ENCODE data around the gene CDNF. TPM values are rescaled to one million over a fixed set of nuclear protein-coding genes. Genes with fewer than 3 reads are reported as not detected.

Gene CDNF
- total and polyA plus RNA-seq, 12 donors = 0.74 to 6.3 (median 4.1) TPM

GRCh38 chr10:14815681-14816080 lies 22.2 kb downstream of the CDNF start:
- no peak for DNase-seq
- no peaks in the 10 kb centered on the region for H3K27me3 ChIP-seq
- H3K9me3 ChIP-seq = no peaks in the 10 kb centered on the region
- no peak overlapping the region for H3K4me3 ChIP-seq
- no peak overlapping the region for H3K27ac ChIP-seq
- no peak for ATAC-seq
- 91 to 95% methylated on average over 6 of the region's 6 CpGs for WGBS, 2 donors
- no peaks in the 10 kb centered on the region for H3K36me3 ChIP-seq
- peaks cover 0 to 6% (median 0%) of the 10 kb centered on the region in 9 donors for H3K4me1 ChIP-seq
- TF ChIP-seq, protein P1, sequence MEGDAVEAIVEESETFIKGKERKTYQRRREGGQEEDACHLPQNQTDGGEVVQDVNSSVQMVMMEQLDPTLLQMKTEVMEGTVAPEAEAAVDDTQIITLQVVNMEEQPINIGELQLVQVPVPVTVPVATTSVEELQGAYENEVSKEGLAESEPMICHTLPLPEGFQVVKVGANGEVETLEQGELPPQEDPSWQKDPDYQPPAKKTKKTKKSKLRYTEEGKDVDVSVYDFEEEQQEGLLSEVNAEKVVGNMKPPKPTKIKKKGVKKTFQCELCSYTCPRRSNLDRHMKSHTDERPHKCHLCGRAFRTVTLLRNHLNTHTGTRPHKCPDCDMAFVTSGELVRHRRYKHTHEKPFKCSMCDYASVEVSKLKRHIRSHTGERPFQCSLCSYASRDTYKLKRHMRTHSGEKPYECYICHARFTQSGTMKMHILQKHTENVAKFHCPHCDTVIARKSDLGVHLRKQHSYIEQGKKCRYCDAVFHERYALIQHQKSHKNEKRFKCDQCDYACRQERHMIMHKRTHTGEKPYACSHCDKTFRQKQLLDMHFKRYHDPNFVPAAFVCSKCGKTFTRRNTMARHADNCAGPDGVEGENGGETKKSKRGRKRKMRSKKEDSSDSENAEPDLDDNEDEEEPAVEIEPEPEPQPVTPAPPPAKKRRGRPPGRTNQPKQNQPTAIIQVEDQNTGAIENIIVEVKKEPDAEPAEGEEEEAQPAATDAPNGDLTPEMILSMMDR (IDR thresholded peaks at IDR 0.05) = no peak
- intact Hi-C loops (cut with DNase I) = no loop called here

DNA sequence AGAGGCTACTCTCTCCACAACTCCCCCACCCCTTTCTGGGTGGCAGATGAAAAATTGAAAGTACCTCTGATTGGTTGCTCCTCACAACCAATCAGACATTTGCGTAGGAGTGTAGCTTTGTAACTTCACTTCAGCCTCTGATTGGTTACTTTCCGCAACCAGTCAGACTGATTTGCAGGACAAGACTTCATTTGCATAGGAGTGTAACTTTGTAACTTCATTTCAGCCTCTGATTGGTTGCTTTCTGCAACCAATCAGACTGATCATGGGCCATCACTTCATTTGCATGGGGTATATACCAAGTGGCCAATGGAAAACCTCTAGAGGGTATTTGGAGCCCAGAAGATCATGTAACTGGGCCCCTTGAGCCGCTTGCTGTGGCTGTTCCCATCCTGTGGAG lies 25.6 kb downstream of the CDNF start:
- intact Hi-C loops (cut with DNase I) = no loop called here
- 89 to 95% methylated on average over 3 of the region's 3 CpGs for WGBS, 2 donors
- H3K27me3 ChIP-seq = no peaks in the 10 kb centered on the region
- no peak for DNase-seq
- H3K4me3 ChIP-seq = no peak overlapping the region
- H3K27ac ChIP-seq = no peak overlapping the region
- H3K4me1 ChIP-seq = peaks cover 0 to 6% (median 0%) of the 10 kb centered on the region in 9 donors
- no peaks in the 10 kb centered on the region for H3K9me3 ChIP-seq
- TF ChIP-seq, protein P1 (IDR thresholded peaks at IDR 0.05) = no peak
- H3K36me3 ChIP-seq = no peaks in the 10 kb centered on the region
- no peak for ATAC-seq

GRCh38 chr10:14810969-14811953 lies 26.6 kb downstream of the CDNF start:
- DNase-seq (no peak), ATAC-seq (no peak)
- Histone ChIP-seq H3K9me3 (no peaks in the 10 kb centered on the region), H3K27ac (no peak overlapping the region), H3K27me3 (no peaks in the 10 kb centered on the region), H3K36me3 (no peaks in the 10 kb centered on the region), H3K4me3 (no peak overlapping the region), H3K4me1 (peaks cover 0 to 6% (median 0%) of the 10 kb centered on the region in 9 donors)
- intact Hi-C loops (cut with DNase I) = no loop called here
- TF ChIP-seq, protein P1 (IDR thresholded peaks at IDR 0.05) = no peak
- WGBS, 2 donors = 74 to 75% methylated on average over 9 of the region's 9 CpGs

- no peaks in the 10 kb centered on the region for H3K4me1 ChIP-seq
- DNase-seq = no peak
- H3K36me3 ChIP-seq = no peaks in the 10 kb centered on the region
- 75 to 83% methylated on average over 3 of the region's 3 CpGs for WGBS, 2 donors
- H3K4me3 ChIP-seq = no peak overlapping the region
- TF ChIP-seq, protein P1 (IDR thresholded peaks at IDR 0.05) = no peak
- ATAC-seq = no peak
- no peak overlapping the region for H3K27ac ChIP-seq
- no peaks in the 10 kb centered on the region for H3K9me3 ChIP-seq
- intact Hi-C loops (cut with DNase I) = no loop called here
- peaks cover 0 to 2% (median 0%) of the 10 kb centered on the region in 7 donors for H3K27me3 ChIP-seq
Observed at GRCh38 chr10:14806318-14806717, 31.5 kb downstream of the CDNF start.
